Measurements from ENCODE around the gene CDH9. TPM values are rescaled to one million over a fixed set of nuclear protein-coding genes. Genes with fewer than 3 reads are reported as not detected.

CDH9 gene
- polyA plus RNA-seq, 1 experiment = not detected

DNA sequence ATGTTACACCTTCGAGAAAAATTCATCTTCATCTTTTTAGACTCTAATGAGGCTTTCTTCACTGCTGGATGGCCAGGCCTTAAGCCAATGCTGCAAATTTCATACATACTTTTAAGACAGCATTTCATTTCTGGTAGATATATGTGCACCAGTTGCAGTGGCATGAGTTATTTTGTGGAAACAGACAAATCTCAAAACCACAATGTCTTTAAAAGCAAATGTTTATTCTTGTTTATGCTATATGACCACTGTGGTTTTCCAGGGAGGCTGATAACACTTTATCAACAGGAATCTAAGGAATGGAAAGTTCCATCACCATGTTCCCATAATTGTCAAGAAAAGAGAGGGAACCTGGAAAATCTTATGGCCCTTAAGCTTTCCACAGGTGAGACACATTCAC is 27.7 kb downstream of the CDH9 start:
- H3K36me3 ChIP-seq (ENCODE audit: control insufficient read depth, insufficient read depth, low read length) = no peaks in the 10 kb centered on the region
- no peaks in the 10 kb centered on the region for H3K27me3 ChIP-seq (ENCODE audit: control insufficient read depth, insufficient read depth, low read length)
- TF ChIP-seq, protein P1, sequence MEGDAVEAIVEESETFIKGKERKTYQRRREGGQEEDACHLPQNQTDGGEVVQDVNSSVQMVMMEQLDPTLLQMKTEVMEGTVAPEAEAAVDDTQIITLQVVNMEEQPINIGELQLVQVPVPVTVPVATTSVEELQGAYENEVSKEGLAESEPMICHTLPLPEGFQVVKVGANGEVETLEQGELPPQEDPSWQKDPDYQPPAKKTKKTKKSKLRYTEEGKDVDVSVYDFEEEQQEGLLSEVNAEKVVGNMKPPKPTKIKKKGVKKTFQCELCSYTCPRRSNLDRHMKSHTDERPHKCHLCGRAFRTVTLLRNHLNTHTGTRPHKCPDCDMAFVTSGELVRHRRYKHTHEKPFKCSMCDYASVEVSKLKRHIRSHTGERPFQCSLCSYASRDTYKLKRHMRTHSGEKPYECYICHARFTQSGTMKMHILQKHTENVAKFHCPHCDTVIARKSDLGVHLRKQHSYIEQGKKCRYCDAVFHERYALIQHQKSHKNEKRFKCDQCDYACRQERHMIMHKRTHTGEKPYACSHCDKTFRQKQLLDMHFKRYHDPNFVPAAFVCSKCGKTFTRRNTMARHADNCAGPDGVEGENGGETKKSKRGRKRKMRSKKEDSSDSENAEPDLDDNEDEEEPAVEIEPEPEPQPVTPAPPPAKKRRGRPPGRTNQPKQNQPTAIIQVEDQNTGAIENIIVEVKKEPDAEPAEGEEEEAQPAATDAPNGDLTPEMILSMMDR (IDR thresholded peaks at IDR 0.05; ENCODE audit: insufficient read depth, low read depth, low read length) = no peak
- POLR2A ChIA-PET = no interaction called here
- no peak overlapping the region for H3K4me3 ChIP-seq (ENCODE audit: low read depth, low read length)
- no peak for DNase-seq (ENCODE audit: low read depth)
- CTCF ChIA-PET = no interaction called here

- Histone ChIP-seq H3K36me3 (ENCODE audit: control insufficient read depth, insufficient read depth, low read length) (no peaks in the 10 kb centered on the region), H3K27me3 (ENCODE audit: control insufficient read depth, insufficient read depth, low read length) (no peaks in the 10 kb centered on the region), H3K4me3 (ENCODE audit: low read depth, low read length) (no peak overlapping the region)
- no peak for DNase-seq (ENCODE audit: low read depth)
- CTCF ChIA-PET = no interaction called here
- POLR2A ChIA-PET = no interaction called here
- TF ChIP-seq, protein P1 (IDR thresholded peaks at IDR 0.05; ENCODE audit: insufficient read depth, low read depth, low read length) = no peak
Observed at GRCh38 chr5:27009540-27009915, 28.9 kb downstream of the CDH9 start.

DNA sequence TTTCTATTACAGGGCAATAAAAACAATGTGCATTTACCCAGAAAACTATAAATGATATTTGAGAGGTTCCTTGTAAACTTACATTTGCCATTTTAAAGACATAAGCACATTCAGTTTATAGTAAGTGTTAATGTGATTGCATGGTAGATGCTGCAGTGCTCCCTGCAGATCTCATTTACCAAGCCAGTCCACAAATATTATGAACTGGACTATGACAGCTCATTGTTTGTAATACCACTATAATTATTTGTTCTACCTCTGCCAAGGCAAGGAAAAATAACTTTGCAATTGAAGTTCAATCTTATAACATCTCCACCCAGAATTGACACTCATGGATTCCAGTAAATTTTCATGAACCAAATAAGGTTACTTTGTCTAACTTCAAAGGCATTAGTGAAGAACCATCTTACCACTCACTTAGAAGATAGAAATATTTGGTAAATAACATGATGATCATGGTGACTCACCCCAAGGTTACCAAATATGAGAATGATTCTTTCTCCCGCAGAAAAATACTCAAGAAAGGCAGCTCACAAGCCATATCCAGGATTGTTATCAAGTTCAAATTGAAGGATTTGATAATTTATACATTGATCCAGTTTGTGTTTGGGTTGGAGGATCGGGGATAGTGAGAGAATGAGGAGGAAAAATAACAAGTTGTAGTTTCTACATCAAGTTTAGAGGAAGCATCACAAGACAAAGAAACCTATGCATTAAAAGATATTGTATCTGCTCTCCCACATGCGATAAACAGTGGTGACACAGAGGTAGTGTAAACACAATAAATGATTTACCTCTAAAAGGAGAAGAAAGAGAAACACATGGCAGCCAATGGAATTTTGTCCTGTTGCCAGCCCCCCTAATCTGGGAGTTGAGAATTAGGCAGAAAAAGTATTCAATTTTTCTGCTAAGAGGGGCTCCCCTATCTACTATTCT is 29.5 kb downstream of the CDH9 start:
- no peak for DNase-seq (ENCODE audit: low read depth)
- no peaks in the 10 kb centered on the region for H3K27me3 ChIP-seq (ENCODE audit: control insufficient read depth, insufficient read depth, low read length)
- ChIA-PET POLR2A (no interaction called here), CTCF (no interaction called here)
- TF ChIP-seq, protein P1 (IDR thresholded peaks at IDR 0.05; ENCODE audit: insufficient read depth, low read depth, low read length) = no peak
- H3K4me3 ChIP-seq (ENCODE audit: low read depth, low read length) = no peak overlapping the region
- H3K36me3 ChIP-seq (ENCODE audit: control insufficient read depth, insufficient read depth, low read length) = no peaks in the 10 kb centered on the region

DNA sequence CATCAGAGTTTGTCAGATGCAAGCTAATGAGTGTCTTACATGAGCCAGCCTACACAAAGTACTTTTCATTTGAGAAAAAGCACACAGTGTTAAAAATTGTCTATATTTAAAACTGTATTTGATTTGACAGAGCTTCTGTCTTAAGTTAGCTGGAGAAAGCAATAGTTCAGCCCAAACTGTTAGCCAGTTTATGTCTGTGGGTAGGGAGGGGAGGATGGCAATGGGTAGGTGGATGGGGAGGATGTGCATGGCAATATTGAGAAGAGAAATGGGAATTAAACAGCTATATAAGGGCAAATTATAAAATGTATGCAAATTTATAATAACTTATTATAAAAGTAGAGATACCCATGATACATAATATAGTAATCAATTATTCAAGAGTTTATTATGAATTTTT is 31.3 kb downstream of the CDH9 start:
- TF ChIP-seq, protein P1 (IDR thresholded peaks at IDR 0.05; ENCODE audit: insufficient read depth, low read depth, low read length) = no peak
- CTCF ChIA-PET = no interaction called here
- Histone ChIP-seq H3K27me3 (ENCODE audit: control insufficient read depth, insufficient read depth, low read length) (no peaks in the 10 kb centered on the region), H3K4me3 (ENCODE audit: low read depth, low read length) (no peak overlapping the region), H3K36me3 (ENCODE audit: control insufficient read depth, insufficient read depth, low read length) (no peaks in the 10 kb centered on the region)
- DNase-seq (ENCODE audit: low read depth) = no peak
- POLR2A ChIA-PET = no interaction called here

DNA sequence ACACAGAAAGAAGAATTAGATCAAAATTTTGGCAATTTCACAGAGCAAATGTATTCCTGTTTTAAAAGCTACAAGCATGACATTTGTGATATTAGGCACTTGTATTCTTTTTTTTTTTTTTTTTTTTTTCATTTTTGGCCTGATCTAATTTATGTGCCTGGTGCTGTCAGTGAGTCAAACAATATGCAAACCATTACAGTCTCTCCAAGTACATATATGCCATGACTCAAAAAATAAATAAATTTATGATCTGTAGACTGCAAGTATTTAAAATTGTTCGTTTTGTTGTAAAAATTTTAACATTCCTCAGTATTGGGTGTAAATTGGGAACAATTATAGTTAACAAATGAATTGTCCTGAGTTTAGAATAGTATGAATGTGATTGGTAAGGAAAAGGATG is 51.4 kb downstream of the CDH9 start:
- no peak overlapping the region for H3K4me3 ChIP-seq (ENCODE audit: low read depth, low read length)
- TF ChIP-seq, protein P1 (IDR thresholded peaks at IDR 0.05; ENCODE audit: insufficient read depth, low read depth, low read length) = no peak
- ChIA-PET POLR2A (no interaction called here), CTCF (no interaction called here)
- DNase-seq (ENCODE audit: low read depth) = no peak
- no peaks in the 10 kb centered on the region for H3K36me3 ChIP-seq (ENCODE audit: control insufficient read depth, insufficient read depth, low read length)
- H3K27me3 ChIP-seq (ENCODE audit: control insufficient read depth, insufficient read depth, low read length) = no peaks in the 10 kb centered on the region

Measured in BJ (cell line).